Amniotic stem cell (primary cell): Measurements from ENCODE around the gene CTBP2.

Source experiments
- DNase-seq: peaks from one replicate; lab custom pipeline; 2025; lab: John Stamatoyannopoulos, UW

Gene CTBP2

DNA sequence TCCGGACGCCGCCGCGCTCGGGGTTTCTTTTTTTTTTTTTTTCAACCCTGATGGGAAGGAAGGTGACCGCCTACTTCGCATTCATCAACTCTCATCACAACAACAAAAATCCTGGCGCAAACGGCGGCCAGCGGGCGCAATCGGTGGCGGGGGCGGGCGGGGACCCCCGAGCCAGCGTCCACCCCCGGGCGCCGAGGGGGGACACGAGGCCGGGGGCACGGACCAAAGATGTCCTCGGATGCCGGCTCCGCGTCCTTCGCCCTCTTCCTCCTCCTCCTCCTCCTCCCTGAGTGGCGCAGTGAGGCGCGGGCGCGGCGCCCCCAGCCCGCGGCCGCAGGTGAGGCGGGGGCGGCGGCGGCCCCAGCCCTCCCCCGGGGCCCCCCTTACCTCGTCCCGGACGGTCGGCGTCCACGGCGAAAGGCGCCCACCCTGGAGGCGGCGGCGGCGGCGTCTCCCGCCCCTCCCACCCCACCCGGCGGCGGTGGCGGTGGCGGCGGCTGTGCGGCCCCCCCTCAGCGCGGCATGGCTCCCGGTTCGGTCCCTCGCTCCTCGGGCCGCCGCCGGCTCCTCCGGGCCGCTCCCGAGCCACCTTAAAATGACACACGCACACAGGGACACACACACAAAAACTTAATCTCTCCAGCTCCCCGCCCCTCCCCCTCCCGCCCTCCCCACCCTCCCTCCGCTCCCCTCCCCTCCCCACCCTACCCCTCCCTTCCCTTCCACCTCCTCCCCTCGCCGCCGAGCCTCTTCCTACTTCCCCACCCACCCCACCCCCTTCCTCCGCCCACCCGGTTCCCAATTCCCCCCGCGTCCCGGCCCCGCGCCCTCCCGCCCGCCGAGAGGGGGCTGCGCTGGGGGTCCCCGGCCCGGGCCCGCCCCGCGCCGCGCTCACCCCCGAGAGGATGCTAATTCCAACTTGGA, at the start of gene CTBP2:
CTBP2 (minus strand) TSS at position 632 of the 924 bp plus-strand sequence.
- DNase-seq: no peak

DNA sequence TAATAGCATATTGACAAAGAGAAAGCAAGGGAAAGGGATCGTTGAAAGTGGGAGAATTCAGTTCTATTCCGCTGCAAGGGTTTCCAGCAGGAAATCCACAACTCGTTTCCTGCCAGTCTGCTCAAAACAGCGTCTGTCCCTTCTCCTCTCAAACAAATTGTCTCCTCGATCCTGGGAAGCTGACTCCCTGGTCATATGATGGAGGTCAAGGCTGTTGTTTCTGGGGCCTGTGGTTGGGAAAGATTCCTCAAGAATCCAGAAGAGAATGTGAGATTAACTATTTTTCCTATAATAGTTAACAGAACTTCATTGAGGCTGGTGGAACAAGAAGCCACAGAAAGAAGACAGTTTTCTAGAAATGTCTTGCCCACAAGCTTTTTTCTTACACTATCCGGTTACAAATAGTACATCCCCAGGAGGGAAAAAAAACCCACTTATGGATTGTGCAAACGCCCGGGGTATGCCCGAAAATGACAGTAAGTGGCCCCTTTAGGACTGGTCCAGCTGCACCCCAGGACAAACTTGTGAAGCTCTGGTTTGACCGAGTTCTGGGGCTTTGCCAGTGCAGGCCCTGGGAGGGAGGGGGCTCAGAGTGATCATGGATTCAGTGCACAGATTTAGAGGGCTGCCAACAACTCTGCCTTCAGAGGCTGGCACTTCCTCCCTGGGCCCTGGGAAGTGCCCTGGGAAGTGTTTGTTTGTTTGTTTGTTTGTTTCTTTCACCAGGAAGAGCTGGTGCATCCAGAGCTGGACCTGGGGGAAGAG, 49.4 kb upstream of the CTBP2 start:
- DNase-seq: no peak

GRCh38 chr10:125208854-125209565, 48.6 kb upstream of the CTBP2 start:
- no peak for DNase-seq

DNA sequence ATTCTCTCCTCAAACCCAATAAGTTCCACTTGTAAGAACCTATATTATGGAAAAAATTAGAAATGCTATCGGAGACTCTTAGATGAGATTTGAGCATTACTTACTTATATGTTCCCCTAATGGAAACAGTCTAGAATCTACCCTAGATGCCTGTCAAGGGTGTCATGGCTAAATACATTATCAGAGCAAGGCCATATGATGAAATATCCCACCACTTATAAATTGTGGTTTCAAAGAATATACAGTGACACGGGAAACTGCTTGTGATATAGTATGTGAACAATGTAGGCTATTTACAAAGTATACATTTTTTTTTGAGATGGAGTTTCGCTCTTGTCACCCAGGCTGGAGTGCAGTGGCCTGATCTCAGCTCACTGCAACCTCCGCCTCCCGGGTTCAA, 46.3 kb upstream of the CTBP2 start:
- DNase-seq: no peak

DNA sequence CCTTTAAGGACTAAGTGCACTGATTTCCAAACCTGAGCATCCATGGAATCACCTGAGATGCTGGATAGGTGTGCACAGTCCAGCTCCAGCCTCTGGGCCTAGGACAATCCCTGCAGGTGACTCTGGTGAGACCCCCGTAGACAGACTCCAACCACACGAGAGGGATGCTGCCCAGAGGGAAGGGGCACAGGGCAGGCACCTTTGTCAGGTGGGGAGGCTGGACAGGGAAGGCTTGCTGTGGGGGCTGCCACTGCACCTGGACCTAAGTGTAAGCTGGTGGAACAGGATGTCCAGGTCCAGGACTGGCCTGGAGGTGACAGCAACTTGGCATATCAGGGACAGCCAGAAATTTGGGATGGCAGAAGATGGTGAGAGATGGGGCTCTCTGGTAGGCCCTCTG, 45.1 kb upstream of the CTBP2 start:
- no peak for DNase-seq

DNA sequence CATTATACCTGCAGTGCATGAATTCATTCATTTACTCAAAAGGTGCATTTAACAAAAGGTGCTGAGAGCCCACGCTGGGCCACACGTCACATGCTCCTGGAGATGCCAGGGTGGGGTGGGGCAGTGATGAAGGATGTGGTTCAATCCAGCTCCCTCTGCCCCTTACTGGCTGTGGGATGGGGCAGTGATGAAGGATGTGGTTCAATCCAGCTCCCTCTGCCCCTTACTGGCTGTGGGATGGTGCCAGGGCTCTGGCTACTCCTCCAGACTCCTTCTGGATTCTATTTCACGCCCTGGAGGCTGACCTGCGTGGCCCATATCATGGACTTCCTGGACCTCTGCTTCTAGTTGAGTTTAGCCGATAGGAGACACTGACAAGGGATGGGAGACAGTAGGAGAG, 44.0 kb upstream of the CTBP2 start:
- DNase-seq: no peak

GRCh38 chr10:125203186-125203800, 42.9 kb upstream of the CTBP2 start:
- no peak for DNase-seq

DNA sequence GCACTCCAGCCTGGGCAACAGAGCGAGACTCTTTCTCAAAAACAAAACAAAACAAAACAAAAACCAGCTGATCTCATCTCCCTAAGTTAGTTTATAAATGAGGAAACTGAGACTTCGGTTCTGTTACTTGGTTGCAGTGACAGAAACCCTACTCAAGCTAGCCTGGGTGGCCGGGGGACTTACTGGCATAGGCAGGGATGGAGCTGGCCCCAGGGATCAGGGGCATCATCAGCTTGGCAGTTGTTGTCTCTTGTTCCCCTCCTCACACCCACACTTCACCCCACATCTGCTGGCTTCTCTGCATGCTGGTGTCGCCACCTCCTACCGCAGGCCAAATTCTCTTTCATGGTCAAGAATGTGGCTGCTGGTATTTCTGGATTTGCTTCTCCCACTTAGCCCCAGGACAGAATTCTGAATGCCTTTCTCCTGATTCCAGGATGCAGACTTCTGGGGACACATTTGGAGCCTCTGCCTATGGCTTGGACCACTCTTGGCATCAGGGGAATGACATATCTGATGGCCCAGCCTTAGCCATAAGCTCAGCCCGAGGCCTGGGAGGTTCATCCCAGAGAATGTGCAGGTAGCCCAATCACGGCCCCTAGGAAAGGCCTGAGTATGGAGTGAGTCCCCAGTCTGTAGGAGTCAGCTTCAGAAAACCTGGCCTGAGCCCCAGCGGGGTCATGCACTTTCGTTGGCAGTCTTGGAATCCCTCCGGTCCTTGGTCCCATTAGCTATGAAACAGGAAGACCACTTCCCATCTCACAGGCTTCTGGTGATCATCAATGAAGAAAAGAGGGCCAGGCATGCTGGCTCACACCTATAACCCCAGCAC, 41.6 kb upstream of the CTBP2 start:
- no peak for DNase-seq

- DNase-seq: no peak
These were observed 40.8 kb upstream of the CTBP2 start for GRCh38 chr10:125201108-125201524.

DNA sequence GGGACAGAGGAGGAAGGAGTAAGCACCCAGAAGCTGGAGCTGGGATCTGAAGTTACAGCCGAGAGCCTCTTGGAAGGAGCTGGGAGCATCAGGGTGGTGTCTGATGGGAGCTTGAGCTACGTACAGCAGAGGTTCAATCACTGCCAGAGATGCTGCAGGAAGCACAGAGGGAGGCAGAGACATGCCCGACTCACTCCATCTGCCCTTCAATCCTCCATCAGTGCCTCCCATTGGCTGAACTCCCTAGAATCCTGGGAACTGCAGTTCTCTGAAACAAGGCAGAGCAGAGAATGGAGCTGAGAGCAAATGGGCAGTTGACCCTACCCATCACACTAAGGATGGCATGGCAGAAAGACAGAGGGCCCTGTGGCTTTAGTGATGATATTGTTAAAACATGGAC, 40.0 kb upstream of the CTBP2 start:
- DNase-seq: no peak

GRCh38 chr10:125199270-125199669, 38.9 kb upstream of the CTBP2 start:
- DNase-seq: no peak

GRCh38 chr10:125194814-125195213, 34.5 kb upstream of the CTBP2 start:
- DNase-seq: no peak

DNA sequence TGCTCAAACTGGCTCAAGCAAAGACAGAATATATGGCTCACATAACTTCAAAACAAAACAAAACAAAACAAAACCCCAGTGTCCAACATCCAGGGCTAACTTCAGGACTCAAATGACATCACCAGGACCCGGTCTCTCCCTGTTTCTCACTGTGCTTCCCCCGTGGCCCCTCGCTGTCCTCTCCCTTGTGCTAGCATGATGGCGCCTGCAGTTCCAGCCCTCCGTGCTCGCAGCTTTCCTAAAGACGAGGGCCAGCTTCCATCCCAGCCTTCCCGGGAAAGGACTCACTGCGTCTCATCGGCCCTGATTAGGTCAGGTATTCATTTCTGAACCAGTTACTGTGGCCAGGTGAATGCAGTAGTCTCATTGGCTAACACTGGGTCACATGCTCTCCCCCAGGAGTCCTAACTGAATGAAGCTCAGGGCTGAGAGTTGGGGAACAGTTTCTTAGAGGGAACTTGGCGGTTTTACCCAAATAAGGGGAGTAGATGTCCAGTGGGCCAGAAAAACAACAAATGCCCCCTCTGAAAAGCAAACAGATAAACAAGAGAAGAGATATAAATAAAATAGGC, 33.0 kb upstream of the CTBP2 start:
- no peak for DNase-seq

- no peak for DNase-seq
These were observed 32.3 kb upstream of the CTBP2 start for GRCh38 chr10:125192620-125193019.

DNA sequence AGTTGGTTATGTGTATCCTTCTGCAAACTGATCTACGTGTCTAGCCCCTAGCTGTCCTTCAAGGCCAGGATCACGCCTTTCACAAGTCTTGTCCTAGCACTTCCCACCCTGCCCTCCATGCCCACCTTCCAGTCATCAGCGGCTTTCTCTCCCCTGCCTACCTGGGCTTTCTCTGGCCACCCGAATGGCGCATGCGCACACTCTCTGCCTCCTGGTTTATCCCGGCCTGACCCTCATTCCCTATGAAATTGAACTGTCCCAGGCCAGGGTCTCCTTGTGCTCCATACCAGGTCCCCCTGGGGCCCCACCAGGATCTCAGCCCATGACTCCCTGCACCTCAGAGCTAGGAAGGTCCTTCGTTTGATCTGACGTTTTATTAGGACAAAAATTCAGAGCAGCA, 31.6 kb upstream of the CTBP2 start:
- no peak for DNase-seq

DNA sequence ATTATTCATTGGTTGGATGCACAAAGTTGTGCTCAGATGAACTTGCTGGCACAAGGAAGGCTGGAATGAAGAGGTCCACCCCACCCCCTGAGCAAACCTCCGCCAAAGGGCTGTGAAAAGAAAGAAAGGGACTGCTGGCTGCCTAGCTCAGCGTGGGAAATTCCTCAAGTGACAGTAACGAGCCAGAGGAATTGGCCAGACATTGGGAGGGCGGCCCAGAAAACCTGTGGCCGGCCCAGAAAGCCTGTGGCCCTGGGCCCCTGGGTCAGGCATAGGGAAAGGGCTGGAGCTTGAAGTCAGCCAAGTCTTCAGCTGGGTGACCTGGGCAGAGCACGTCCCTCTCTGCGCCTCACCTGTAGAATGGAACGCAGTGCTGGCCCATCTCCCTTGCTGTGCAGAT, 30.6 kb upstream of the CTBP2 start:
- DNase-seq: no peak

GRCh38 chr10:125190414-125190813, 30.1 kb upstream of the CTBP2 start:
- DNase-seq: no peak

GRCh38 chr10:125189162-125189561, 28.8 kb upstream of the CTBP2 start:
- no peak for DNase-seq

DNA sequence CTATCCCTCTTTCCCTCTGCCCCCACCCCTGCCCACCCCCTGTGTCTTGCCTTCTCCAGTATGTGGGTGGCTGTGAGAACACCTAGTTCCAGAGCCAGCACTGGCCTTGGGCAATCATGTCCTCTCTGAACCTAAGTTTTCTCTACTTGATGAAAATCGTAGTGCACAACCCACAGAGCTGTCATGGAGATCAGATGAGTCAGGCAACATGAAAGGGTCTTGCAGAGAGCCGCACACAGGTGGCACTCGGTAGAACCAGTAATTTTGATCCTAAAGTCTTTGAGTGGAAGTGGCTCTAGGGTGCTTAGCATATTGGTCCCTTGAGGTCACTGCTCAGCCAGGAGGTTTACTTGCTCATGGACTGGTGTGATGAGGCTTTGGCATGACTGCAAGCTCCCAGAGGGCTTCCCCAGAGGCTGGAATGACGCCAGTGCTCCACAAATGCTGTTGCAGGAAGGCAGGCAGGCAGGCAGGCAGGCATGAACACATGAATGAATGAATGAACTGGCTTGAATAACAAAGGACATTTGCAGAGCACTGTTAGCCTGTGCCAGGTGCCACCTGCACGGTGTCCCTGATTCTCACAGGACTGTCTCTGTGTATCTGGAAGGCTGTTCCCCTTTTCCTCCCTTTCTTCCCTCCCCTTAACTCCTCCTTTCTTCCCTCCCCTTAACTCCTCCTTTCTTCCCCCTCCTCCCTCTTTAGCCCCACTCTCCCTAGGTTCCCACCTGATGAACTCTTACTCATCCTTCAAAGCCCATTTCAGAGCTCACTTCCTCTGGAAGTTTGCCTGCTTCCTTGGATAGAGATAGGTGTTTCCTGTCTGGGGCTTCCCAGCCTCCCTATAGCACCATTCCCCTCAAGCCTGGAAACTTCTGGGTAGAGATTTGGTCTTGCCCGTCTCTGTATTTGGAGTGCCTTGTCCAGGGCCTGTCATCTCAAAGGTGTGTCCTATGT, 27.2 kb upstream of the CTBP2 start:
- no peak for DNase-seq
